Progenitor cell of endocrine pancreas (in vitro differentiated cells): ENCODE results near the gene RIMBP2. TPM values are rescaled to one million over a fixed set of nuclear protein-coding genes. Genes with fewer than 3 reads are reported as not detected.

Source experiments
- DNase-seq: peaks from one replicate; pipeline ENCODE4 v3.0.0; 2021; ENCODE audit warnings: low spot score; ENCODE audit not compliant: unreplicated experiment
- H3K27ac Mint-ChIP-seq: 2 replicates; pipeline ENCODE4 v1.8.0; 2021; ENCODE audit warnings: mild to moderate bottlenecking, moderate library complexity, mixed read lengths
- H3K27me3 Mint-ChIP-seq: 2 replicates; pipeline ENCODE4 v1.8.0; 2021; ENCODE audit warnings: mixed read lengths
- H3K36me3 Mint-ChIP-seq: 2 replicates; pipeline ENCODE4 v1.8.0; 2022; ENCODE audit warnings: mixed read lengths; ENCODE audit not compliant: insufficient read depth
- H3K4me1 Mint-ChIP-seq: 2 replicates; pipeline ENCODE4 v1.8.0; 2021; ENCODE audit warnings: low read depth, mixed read lengths
- H3K4me3 Mint-ChIP-seq: 2 replicates; pipeline ENCODE4 v1.8.0; 2021; ENCODE audit warnings: low read depth, mild to moderate bottlenecking, moderate library complexity, mixed read lengths
- H3K9me3 Mint-ChIP-seq: 2 replicates; pipeline ENCODE4 v1.8.0; 2021; ENCODE audit warnings: low read depth, mixed read lengths
- CTCF ChIP-seq: fragments of 200-600 bp; sonication (generic); IDR thresholded peaks from one replicate; pipeline ENCODE4 v1.5.0; 2021; ENCODE audit warnings: antibody characterized with exemption, mild to moderate bottlenecking; ENCODE audit not compliant: unreplicated experiment
- total RNA-seq: library from RNA; stranded (reverse); gene quantifications from 2 replicates; pipeline ENCODE4 v1.2.1, GENCODE V29; 2021

Gene RIMBP2
- total RNA-seq, 1 donor from 2014 or later = 31.6 TPM

- no peaks in the 10 kb centered on the region for H3K36me3 Mint-ChIP-seq
- H3K9me3 Mint-ChIP-seq = no peaks in the 10 kb centered on the region
- H3K4me3 Mint-ChIP-seq = no peak overlapping the region
- DNase-seq = no peak
- peaks cover 4% of the 10 kb centered on the region for H3K4me1 Mint-ChIP-seq
- no peak for TF ChIP-seq CTCF
- H3K27ac Mint-ChIP-seq = no peak overlapping the region
- H3K27me3 Mint-ChIP-seq = peaks cover 30% of the 10 kb centered on the region
These were observed 348.6 kb downstream of the RIMBP2 start for GRCh38 chr12:130367523-130367922.

GRCh38 chr12:130367003-130367402 is 349.1 kb downstream of the RIMBP2 start:
- Mint-ChIP-seq H3K27ac (no peak overlapping the region), H3K27me3 (peaks cover 34% of the 10 kb centered on the region), H3K9me3 (no peaks in the 10 kb centered on the region)

GRCh38 chr12:130366159-130366558 is 349.9 kb downstream of the RIMBP2 start:
- Mint-ChIP-seq H3K27me3 (peaks cover 39% of the 10 kb centered on the region), H3K4me1 (peaks cover 4% of the 10 kb centered on the region), H3K9me3 (no peaks in the 10 kb centered on the region), H3K4me3 (no peak overlapping the region), H3K36me3 (no peaks in the 10 kb centered on the region), H3K27ac (no peak overlapping the region)
- no peak for DNase-seq
- no peak for TF ChIP-seq CTCF

More at GRCh38 chr12:130367003-130367402, 349.1 kb downstream of the RIMBP2 start:
- DNase-seq = no peak
- Mint-ChIP-seq H3K4me3 (no peak overlapping the region), H3K4me1 (peaks cover 4% of the 10 kb centered on the region), H3K36me3 (no peaks in the 10 kb centered on the region)
- TF ChIP-seq CTCF = no peak

- no peaks in the 10 kb centered on the region for H3K9me3 Mint-ChIP-seq
- TF ChIP-seq CTCF = no peak
- H3K27me3 Mint-ChIP-seq = peaks cover 40% of the 10 kb centered on the region
- DNase-seq = no peak
- H3K36me3 Mint-ChIP-seq = no peaks in the 10 kb centered on the region
- H3K4me1 Mint-ChIP-seq = peaks cover 4% of the 10 kb centered on the region
- no peak overlapping the region for H3K27ac Mint-ChIP-seq
- no peak overlapping the region for H3K4me3 Mint-ChIP-seq
These were observed 351.5 kb downstream of the RIMBP2 start for GRCh38 chr12:130364578-130364977.

- Mint-ChIP-seq H3K27ac (no peak overlapping the region), H3K36me3 (no peaks in the 10 kb centered on the region), H3K9me3 (no peaks in the 10 kb centered on the region), H3K27me3 (peaks cover 61% of the 10 kb centered on the region), H3K4me1 (peaks cover 4% of the 10 kb centered on the region), H3K4me3 (no peak overlapping the region)
- DNase-seq = no peak
- TF ChIP-seq CTCF = no peak
These were observed 354.0 kb downstream of the RIMBP2 start for GRCh38 chr12:130362060-130362459.
